HG03565 (cell line): ENCODE measurements around the gene LAMA5.

Experiments used
- ATAC-seq: cut with Tn5 transposase; IDR thresholded peaks from one replicate; pipeline ENCODE4 v1.9.1; 2021; ENCODE audit warnings: mild to moderate bottlenecking, moderate library complexity; ENCODE audit not compliant: unreplicated experiment

The LAMA5 gene

GRCh38 chr20:62273416-62273815, 93.7 kb downstream of the LAMA5 start:
- no peak for ATAC-seq

GRCh38 chr20:62272200-62272599, 94.9 kb downstream of the LAMA5 start:
- no peak for ATAC-seq

- ATAC-seq: no peak
Observed at GRCh38 chr20:62269871-62270270, 97.2 kb downstream of the LAMA5 start.

- no peak for ATAC-seq
Observed at GRCh38 chr20:62269378-62269777, 97.7 kb downstream of the LAMA5 start.

DNA sequence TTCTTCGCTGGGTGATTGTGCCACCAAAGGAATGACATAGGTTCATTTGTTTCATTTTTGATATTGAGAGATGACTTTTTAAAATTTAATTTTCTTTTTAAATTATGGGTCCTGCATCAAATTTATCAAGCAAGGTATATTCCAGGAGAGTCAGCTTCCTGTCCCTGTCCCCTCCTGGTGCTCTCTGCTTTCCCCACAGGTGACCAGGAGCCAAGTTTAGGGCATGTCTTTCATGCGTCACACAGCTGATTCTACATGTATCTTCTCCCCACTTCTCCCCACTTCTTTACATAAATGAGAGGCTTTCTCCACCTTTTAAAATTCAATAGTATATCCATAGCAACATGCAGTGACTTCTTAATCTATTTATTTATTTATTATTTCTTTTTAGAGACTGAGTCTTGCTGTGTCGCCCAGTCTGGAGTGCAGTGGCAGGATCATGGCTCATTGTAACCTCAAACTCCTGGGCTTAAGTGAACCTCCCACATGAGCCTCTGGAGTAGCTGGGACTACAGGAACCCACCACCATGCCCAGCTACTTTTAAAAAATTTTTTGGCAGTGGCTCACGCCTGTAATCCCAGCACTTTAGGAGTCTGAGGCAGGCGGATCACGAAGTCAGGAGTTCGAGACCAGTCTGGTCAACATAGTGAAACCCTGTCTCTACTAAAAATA, 98.7 kb downstream of the LAMA5 start:
- no peak for ATAC-seq

DNA sequence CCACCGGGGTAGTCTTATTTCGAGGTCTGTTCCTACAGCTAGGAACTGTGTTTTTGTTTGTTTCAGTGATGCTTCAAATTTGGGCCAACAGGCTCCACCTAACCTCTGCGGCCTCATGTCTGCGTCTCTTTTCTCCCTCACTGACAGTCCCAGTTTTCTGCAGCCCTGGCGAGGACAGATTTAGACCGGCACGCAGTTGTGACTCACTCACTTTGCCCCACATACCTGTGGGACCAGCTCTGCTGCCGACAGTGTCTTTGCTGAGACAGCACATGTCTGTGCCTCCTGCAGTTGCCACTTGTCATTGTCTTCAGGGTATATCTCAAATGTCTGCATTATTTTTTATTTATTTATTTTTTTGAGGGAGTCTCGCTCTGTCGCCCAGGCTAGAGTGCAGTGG, 99.6 kb downstream of the LAMA5 start:
- ATAC-seq: no peak

DNA sequence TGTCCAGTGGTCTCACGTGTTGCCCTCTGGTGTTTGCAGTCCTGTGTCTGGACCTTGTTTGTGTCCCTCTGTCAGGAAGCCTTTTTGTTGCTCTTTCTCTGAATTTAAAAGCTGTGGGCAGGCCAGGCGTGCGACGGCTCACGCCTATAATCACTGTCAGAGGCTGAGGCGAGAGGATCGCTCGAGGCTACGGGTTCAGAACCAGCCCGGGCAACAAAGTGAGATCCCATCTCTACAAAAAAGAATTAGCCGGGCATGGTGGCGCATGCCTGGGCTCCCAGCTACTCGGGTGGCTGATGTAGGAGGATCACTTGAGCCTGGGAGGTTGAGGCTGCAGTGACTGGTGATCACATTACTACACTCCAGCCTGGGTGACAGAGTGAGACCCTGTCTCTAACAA, 100.3 kb downstream of the LAMA5 start:
- no peak for ATAC-seq

DNA sequence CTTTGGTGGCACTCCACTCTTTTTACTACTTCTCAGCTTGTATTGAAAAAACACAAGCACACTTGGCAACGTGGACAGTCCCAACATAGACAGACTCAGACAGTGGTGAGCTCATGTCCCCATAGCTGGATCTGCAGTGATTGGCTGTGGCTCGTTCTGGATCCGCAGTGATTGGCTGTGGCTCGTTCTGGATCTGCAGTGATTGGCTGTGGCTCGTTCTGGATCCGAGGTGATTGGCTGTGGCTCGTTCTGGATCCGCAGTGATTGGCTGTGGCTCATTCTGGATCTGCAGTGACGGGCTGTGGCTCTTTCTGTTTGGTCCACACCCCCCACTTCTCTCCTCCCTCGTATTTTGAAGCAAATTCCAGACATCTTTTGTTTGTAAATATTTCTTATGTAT, 100.8 kb downstream of the LAMA5 start:
- no peak for ATAC-seq

GRCh38 chr20:62265365-62265764, 101.7 kb downstream of the LAMA5 start:
- ATAC-seq: no peak

- ATAC-seq: no peak
Observed at GRCh38 chr20:62263396-62263795, 103.7 kb downstream of the LAMA5 start.

DNA sequence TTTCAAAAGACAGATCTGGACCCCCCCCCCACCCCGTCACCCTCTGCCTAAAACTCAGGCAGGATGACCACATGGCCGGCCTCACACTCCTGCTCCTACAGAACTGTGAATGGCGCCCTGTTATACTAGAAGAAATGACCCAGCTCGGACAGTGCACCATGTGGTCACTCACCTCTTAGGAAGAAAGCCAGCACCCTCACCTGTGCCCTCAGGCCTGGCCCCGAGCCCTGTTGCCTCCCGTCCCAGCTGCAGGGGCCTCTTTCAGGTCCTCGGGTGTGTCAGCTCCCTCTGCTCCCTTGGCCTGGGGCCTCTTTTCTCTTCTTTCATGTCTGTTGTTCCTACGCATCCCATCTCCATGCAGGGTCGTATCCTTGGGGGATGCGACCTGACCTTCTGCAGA, 105.0 kb downstream of the LAMA5 start:
- no peak for ATAC-seq

DNA sequence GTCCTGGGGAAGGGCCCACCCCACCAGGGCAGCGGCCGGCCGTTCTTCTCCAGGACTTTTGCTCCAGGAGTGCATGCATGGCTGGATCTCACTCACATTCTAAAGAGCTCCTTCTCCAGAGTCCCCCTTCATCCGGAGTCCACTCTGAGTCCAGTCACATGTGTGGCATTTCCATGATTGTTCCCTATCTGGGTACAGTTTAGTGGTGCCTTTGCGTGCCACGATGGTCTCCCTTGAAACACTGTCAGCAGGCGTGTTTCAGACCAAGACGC, 107.9 kb downstream of the LAMA5 start:
- ATAC-seq: no peak
